ENCODE data around the gene ITIH5.

- no peak for TF ChIP-seq CTCF (IDR thresholded peaks at IDR 0.05)
- no peak for TF ChIP-seq ZFX (IDR thresholded peaks at IDR 0.05; ENCODE audit: borderline replicate concordance)
Measured at GRCh38 chr10:7664707-7665106, 2.1 kb downstream of the ITIH5 start.

All from 22Rv1 (cell line).